Loucy (cell line): Measurements from ENCODE around the gene ARMC9.

Experiments used
- H2AFZ ChIP-seq: fragments of 200-600 bp; sonication (generic); 2 replicates; pipeline ENCODE4 v1.6.0; 2016; ENCODE audit warnings: antibody characterized with exemption, mild to moderate bottlenecking, low read length, moderate library complexity
- H3F3A ChIP-seq: fragments of 200-600 bp; 2 replicates; pipeline ENCODE4 v1.6.0; 2016; ENCODE audit warnings: antibody characterized with exemption, low read depth, mild to moderate bottlenecking
- H3K27me3 ChIP-seq: fragments of 200-600 bp; sonication (generic); 2 replicates; pipeline ENCODE4 v1.6.1; 2014; ENCODE audit warnings: low read length, mild to moderate bottlenecking; ENCODE audit not compliant: insufficient read depth, poor library complexity, severe bottlenecking
- H3K36me3 ChIP-seq: fragments of 200-600 bp; sonication (generic); 2 replicates; pipeline ENCODE4 v1.6.1; 2016; ENCODE audit warnings: low read length; ENCODE audit not compliant: insufficient read depth
- H3K4me1 ChIP-seq: fragments of 200-600 bp; sonication (generic); 2 replicates; pipeline ENCODE4 v1.5.1; 2014; ENCODE audit warnings: low read length, mild to moderate bottlenecking; ENCODE audit not compliant: insufficient read depth, poor library complexity, severe bottlenecking
- H3K4me2 ChIP-seq: fragments of 200-600 bp; sonication (generic); 2 replicates; pipeline ENCODE4 v1.6.0; 2014; ENCODE audit warnings: antibody characterized with exemption, low read length, low read depth, mild to moderate bottlenecking; ENCODE audit not compliant: poor library complexity, severe bottlenecking
- H3K4me3 ChIP-seq: fragments of 200-600 bp; sonication (generic); 2 replicates; pipeline ENCODE4 v1.5.1; 2014; ENCODE audit warnings: low read length, mild to moderate bottlenecking, mixed read lengths; ENCODE audit not compliant: poor library complexity, severe bottlenecking
- H3K79me2 ChIP-seq: fragments of 200-600 bp; sonication (generic); 2 replicates; pipeline ENCODE4 v1.6.1; 2014; ENCODE audit warnings: low read length; ENCODE audit not compliant: insufficient read depth
- H3K9ac ChIP-seq: fragments of 200-600 bp; sonication (generic); 2 replicates; pipeline ENCODE4 v1.6.0; 2014; ENCODE audit warnings: mild to moderate bottlenecking, low read depth, low read length, moderate library complexity; ENCODE audit not compliant: poor library complexity, severe bottlenecking
- H3K9me2 ChIP-seq: fragments of 200-600 bp; sonication (generic); replicated peaks from 2 replicates; pipeline ENCODE4 v1.6.1; 2016; ENCODE audit warnings: low read depth, low read length, mixed read lengths
- H3K9me3 ChIP-seq: fragments of 200-600 bp; sonication (generic); 2 replicates; pipeline ENCODE4 v1.6.1; 2014; ENCODE audit warnings: mild to moderate bottlenecking, antibody characterized with exemption, low read length, low read depth; ENCODE audit not compliant: insufficient read depth
- H4K20me1 ChIP-seq: fragments of 200-600 bp; sonication (generic); 2 replicates; pipeline ENCODE4 v1.6.0; 2014; ENCODE audit warnings: antibody characterized with exemption, low read length, mild to moderate bottlenecking; ENCODE audit not compliant: insufficient read depth, poor library complexity, severe bottlenecking
- CTCF ChIP-seq: fragments of 200-600 bp; sonication (generic); conservative IDR thresholded peaks from 2 replicates; pipeline ENCODE4 v1.5.1; 2014; ENCODE audit warnings: mild to moderate bottlenecking, antibody characterized with exemption, low read length
- EZH2phosphoT487 ChIP-seq: fragments of 200-600 bp; IDR thresholded peaks from 2 replicates; pipeline ENCODE4 v1.6.1; 2018; ENCODE audit warnings: antibody characterized with exemption, mild to moderate bottlenecking, moderate library complexity, borderline replicate concordance

Gene ARMC9

DNA sequence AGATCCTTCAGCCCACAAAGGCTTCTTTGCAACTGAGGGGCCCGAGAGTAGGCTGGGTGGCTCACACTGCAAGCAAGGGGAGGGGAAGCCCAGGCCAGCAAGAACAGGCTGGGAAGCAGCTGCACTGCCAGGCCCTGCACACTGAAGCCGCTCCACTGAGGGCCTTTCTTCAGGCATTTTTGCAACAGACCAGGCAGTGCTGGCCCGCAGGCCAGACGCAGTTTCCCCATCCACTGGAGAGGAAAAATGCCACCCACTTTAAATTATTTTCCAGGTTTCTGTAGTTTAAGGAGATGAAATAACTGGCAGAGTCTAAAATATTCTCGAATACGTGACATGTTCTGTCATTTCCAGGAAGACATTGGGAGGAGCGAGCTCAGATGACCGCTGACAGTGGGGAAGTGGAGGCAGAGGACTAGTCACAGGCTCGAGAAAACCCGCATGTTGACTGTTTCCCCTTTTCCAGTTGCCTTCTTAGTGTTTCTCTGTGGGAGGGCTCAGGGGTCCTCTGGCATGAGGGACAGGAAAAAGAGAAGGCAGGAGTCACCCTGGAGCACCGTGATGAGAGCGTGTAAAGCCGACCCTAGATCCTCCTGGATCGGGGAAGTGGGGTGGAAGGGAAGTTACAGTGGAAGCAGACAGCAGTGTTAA is 143.8 kb downstream of the ARMC9 start:
- Histone ChIP-seq H3K79me2 (no peaks in the 10 kb centered on the region), H3K9ac (no peak overlapping the region), H3K36me3 (no peaks in the 10 kb centered on the region), H3K27me3 (no peaks in the 10 kb centered on the region), H3F3A (no peaks in the 10 kb centered on the region), H3K9me3 (no peaks in the 10 kb centered on the region), H3K4me1 (peaks cover 4% of the 10 kb centered on the region), H3K4me3 (no peak overlapping the region), H4K20me1 (no peaks in the 10 kb centered on the region), H2AFZ (no peak overlapping the region), H3K4me2 (no peak overlapping the region), H3K9me2 (no peaks in the 10 kb centered on the region)
- no peak for TF ChIP-seq EZH2phosphoT487
- TF ChIP-seq CTCF: no peak

DNA sequence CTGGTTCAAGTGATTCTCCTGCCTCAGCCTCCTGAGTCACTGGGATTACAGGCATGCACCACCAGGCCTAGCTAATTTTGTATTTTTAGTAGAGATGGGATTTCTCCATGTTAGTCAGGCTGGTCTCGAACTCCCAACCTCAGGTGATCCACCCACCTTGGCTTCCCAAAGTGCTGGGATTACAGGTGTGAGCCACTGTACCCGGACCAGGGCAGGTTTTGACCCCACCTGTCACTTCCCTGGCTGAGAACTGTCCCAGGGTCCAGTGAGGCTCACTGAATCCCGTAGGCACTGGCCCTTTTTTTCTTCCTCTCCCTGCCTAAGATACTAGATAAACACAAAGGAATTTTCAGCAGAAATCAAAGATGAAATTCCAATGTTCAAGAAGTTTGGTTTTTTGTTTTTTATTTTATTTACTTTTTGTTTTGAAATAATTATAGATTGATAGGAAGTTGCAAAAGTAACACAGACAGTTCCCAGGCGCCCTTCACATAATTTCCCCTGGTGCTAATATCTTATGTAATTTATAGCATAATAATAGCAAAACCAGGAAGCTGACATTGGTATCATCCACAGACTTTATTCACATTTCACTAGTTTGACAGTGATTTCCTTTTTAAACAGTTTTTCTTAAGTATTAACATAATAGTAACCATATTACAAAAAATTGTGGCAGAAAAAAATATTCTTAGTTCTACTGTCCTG is 144.7 kb downstream of the ARMC9 start:
- no peaks in the 10 kb centered on the region for H3K36me3 ChIP-seq
- H3K4me3 ChIP-seq: no peak overlapping the region
- no peaks in the 10 kb centered on the region for H4K20me1 ChIP-seq
- H3K4me2 ChIP-seq: no peak overlapping the region
- no peaks in the 10 kb centered on the region for H3K79me2 ChIP-seq
- no peak for TF ChIP-seq CTCF
- no peak for TF ChIP-seq EZH2phosphoT487
- H3K9me2 ChIP-seq: no peaks in the 10 kb centered on the region
- no peaks in the 10 kb centered on the region for H3K9me3 ChIP-seq
- H3K4me1 ChIP-seq: peaks cover 4% of the 10 kb centered on the region
- no peaks in the 10 kb centered on the region for H3F3A ChIP-seq
- no peak overlapping the region for H2AFZ ChIP-seq
- H3K27me3 ChIP-seq: no peaks in the 10 kb centered on the region
- no peak overlapping the region for H3K9ac ChIP-seq

- Histone ChIP-seq H3K4me1 (peaks cover 4% of the 10 kb centered on the region), H2AFZ (no peak overlapping the region), H3K27me3 (no peaks in the 10 kb centered on the region), H3K36me3 (no peaks in the 10 kb centered on the region), H3K9me2 (no peaks in the 10 kb centered on the region), H3K79me2 (no peaks in the 10 kb centered on the region), H4K20me1 (no peaks in the 10 kb centered on the region), H3K4me2 (no peak overlapping the region), H3K9me3 (no peaks in the 10 kb centered on the region), H3K4me3 (no peak overlapping the region), H3F3A (no peaks in the 10 kb centered on the region), H3K9ac (no peak overlapping the region)
- TF ChIP-seq EZH2phosphoT487: no peak
- no peak for TF ChIP-seq CTCF
These were observed 145.6 kb downstream of the ARMC9 start for GRCh38 chr2:231343988-231344387.
